Activated B cell treated with CpG ODN at 0.5 μM for 24 hours (primary cell): Measurements from ENCODE around the gene KAZN. TPM values are rescaled to one million over a fixed set of nuclear protein-coding genes. Genes with fewer than 3 reads are reported as not detected.

ENCODE experiments used
- ATAC-seq: fragments of 200-7000 bp; cut with Tn5 transposase; one replicate; pipeline ENCODE4 v1.10.0; 2021; ENCODE audit warnings: low read depth, mild to moderate bottlenecking, moderate library complexity
- CTCF ChIA-PET: fragments of 350-600 bp; sonication (Branson Sonifier 250); formaldehyde crosslinking; loops from one replicate; lab custom pipeline; 2021; ENCODE audit warnings: antibody characterized with exemption; lab: Charles Lee
- POLR2A ChIA-PET: fragments of 350-600 bp; sonication (Branson Sonifier 250); formaldehyde crosslinking; loops from one replicate; lab custom pipeline; 2021; ENCODE audit warnings: antibody characterized with exemption; lab: Charles Lee
- DNase-seq: peaks from one replicate; pipeline ENCODE4 v3.0.0; 2022
- H3K27ac Mint-ChIP-seq: one replicate; pipeline ENCODE4 v1.8.0; 2020; ENCODE audit warnings: mixed read lengths
- H3K27me3 Mint-ChIP-seq: one replicate; pipeline ENCODE4 v1.8.0; 2021; ENCODE audit warnings: mixed read lengths
- H3K36me3 Mint-ChIP-seq: one replicate; pipeline ENCODE4 v1.8.0; 2021; ENCODE audit warnings: low read depth, mixed read lengths
- H3K4me1 Mint-ChIP-seq: one replicate; pipeline ENCODE4 v1.8.0; 2021; ENCODE audit warnings: mixed read lengths
- H3K4me3 Mint-ChIP-seq: one replicate; pipeline ENCODE4 v1.8.0; 2020; ENCODE audit warnings: mild to moderate bottlenecking, mixed read lengths
- H3K9me3 Mint-ChIP-seq: one replicate; pipeline ENCODE4 v1.8.0; 2020; ENCODE audit warnings: mixed read lengths
- CTCF ChIP-seq: fragments of 200-600 bp; IDR thresholded peaks from one replicate; pipeline ENCODE4 v1.8.0; 2022; ENCODE audit warnings: antibody characterized with exemption, mild to moderate bottlenecking
- intact Hi-C: fragments of 100-400 bp; cut with micrococcal nuclease; formaldehyde crosslinking; loops from one replicate; pipeline ENCODE4 v1.15.1; 2024
- total RNA-seq: library from RNA; stranded (reverse); gene quantifications from 2 replicates; pipeline ENCODE4 v1.2.3, GENCODE V29; 2022

Gene KAZN
- total RNA-seq, 1 donor from 2014 or later: 0.73 TPM

- H3K36me3 Mint-ChIP-seq: no peaks in the 10 kb centered on the region
- ChIA-PET POLR2A (no interaction called here), CTCF (no interaction called here)
- H3K27ac Mint-ChIP-seq: no peak overlapping the region
- ATAC-seq (no peak), DNase-seq (no peak)
- H3K4me3 Mint-ChIP-seq: no peak overlapping the region
- TF ChIP-seq CTCF: no peak
- no peaks in the 10 kb centered on the region for H3K27me3 Mint-ChIP-seq
- no peaks in the 10 kb centered on the region for H3K4me1 Mint-ChIP-seq
- no peaks in the 10 kb centered on the region for H3K9me3 Mint-ChIP-seq
- intact Hi-C loops: no loop called here
These were observed 358.2 kb downstream of the KAZN start for GRCh38 chr1:14956579-14957195.

GRCh38 chr1:14957375-14958098 is 359.1 kb downstream of the KAZN start:
- no peak for ATAC-seq
- CTCF ChIA-PET: no interaction called here
- POLR2A ChIA-PET: no interaction called here
- TF ChIP-seq CTCF: no peak
- intact Hi-C loops: no loop called here
- no peaks in the 10 kb centered on the region for H3K27me3 Mint-ChIP-seq
- H3K27ac Mint-ChIP-seq: no peak overlapping the region
- no peaks in the 10 kb centered on the region for H3K9me3 Mint-ChIP-seq
- no peaks in the 10 kb centered on the region for H3K4me1 Mint-ChIP-seq
- no peak for DNase-seq
- no peak overlapping the region for H3K4me3 Mint-ChIP-seq
- H3K36me3 Mint-ChIP-seq: no peaks in the 10 kb centered on the region

DNA sequence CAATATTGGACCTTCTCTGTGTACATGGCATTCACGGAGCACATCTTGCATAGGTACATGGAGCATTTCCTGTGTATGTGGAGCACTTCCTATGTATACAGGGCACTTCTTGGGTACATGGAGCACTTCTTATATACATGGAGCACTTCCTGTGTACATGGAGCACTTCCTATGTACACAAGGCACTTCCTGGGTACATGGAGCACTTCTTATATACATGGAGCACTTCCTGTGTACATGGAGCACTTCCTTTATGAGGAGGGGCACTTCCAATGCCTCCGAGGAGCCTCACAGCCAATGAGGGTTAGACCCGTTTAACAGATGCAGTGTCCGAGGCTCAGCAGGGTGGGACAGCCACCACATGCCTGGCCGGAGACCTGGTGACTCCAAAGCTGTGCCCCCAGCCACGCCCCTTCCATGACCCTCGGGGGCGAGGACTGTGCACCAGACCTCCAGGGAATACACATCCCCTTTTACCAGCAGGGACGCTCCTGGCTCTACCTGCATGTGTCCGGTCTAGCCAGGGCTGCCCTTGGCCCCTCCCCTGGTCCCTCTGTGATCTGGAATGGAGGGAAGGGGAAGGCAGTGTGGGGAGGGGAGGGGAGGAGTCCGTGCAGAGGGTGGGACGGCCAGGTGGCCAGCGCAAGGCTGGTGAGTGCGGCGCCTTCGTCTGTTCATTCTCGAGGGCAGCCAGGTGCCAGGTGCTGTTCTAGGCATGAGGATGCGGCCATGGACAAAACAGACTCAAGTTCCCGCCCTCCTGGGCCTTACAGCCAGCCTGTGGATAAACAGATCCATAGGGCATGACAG is 360.0 kb downstream of the KAZN start:
- Mint-ChIP-seq H3K4me1 (no peaks in the 10 kb centered on the region), H3K27ac (no peak overlapping the region), H3K27me3 (no peaks in the 10 kb centered on the region), H3K9me3 (no peaks in the 10 kb centered on the region), H3K4me3 (no peak overlapping the region), H3K36me3 (no peaks in the 10 kb centered on the region)
- ChIA-PET POLR2A (no interaction called here), CTCF (no interaction called here)
- intact Hi-C loops: no loop called here
- TF ChIP-seq CTCF: no peak
- DNase-seq (no peak), ATAC-seq (no peak)

GRCh38 chr1:14959059-14959694 is 360.7 kb downstream of the KAZN start:
- H3K27ac Mint-ChIP-seq: no peak overlapping the region
- DNase-seq (no peak), ATAC-seq (no peak)
- H3K4me3 Mint-ChIP-seq: no peak overlapping the region
- no peaks in the 10 kb centered on the region for H3K9me3 Mint-ChIP-seq
- no peaks in the 10 kb centered on the region for H3K36me3 Mint-ChIP-seq
- CTCF ChIA-PET: no interaction called here
- TF ChIP-seq CTCF: no peak
- intact Hi-C loops: no loop called here
- POLR2A ChIA-PET: no interaction called here
- H3K27me3 Mint-ChIP-seq: no peaks in the 10 kb centered on the region
- no peaks in the 10 kb centered on the region for H3K4me1 Mint-ChIP-seq
